K562 (cell line): Measurements from ENCODE around the gene PTGER3. TPM values are rescaled to one million over a fixed set of nuclear protein-coding genes. Genes with fewer than 3 reads are reported as not detected.

Source experiments
- ATAC-seq: fragments of 200-7000 bp; cut with Tn5 transposase; 3 replicates; pipeline ENCODE4 v1.9.1; 2020; ENCODE audit warnings: moderate library complexity
- BruUV-seq: library from RNA; stranded (reverse); fragments of 400-500 nt; replicated peaks from 2 replicates; lab custom pipeline; 2021; lab: Mats Ljungman, UMichigan
- CTCF ChIA-PET: fragments of 300-600 bp; formaldehyde crosslinking; extraction: SDS; loops from one replicate; lab custom pipeline; 2021; ENCODE audit warnings: low intra/inter-chr PET ratio; lab: Yijun Ruan, JAX
- POLR2A ChIA-PET: fragments of 300-600, 350-650 bp; sonication (Branson Sonifier 250); formaldehyde crosslinking; extraction: SDS; loops from one replicate; lab custom pipeline; 2021; ENCODE audit warnings: antibody characterized with exemption, inconsistent platforms; lab: Yijun Ruan, JAX
- DNase-seq, 4 experiments: peaks; one replicate each; pipeline versions ENCODE4 v3.0.0 to v3.0.0-alpha.2; 2011 to 2018; ENCODE audit warnings: low spot score in 3 of 4, mixed read lengths in 3 of 4; ENCODE audit errors: extremely low read depth in 1 of 4
- FAIRE-seq: peaks from 2 replicates; lab custom pipeline; 2011; peaks lifted over from hg19 to GRCh38; lab: Jason Lieb, UNC
- H2AFZ ChIP-seq: 2 replicates; pipeline ENCODE4 v1.6.0; 2011; ENCODE audit warnings: low read depth, low read length, control low read depth, inconsistent platforms
- H3K27ac ChIP-seq: fragments of 200-600 bp; 3 replicates; pipeline ENCODE4 v1.8.0; 2011; ENCODE audit warnings: low read depth, mild to moderate bottlenecking, control low read depth, inconsistent platforms, low read length, moderate library complexity, mixed read lengths; ENCODE audit errors: extremely low read depth
- H3K27me3 ChIP-seq, 2 experiments: fragments of 300-600 bp in 1 of 2; 2 replicates in 1 of 2; 3 replicates in 1 of 2; pipeline versions ENCODE4 v1.6.0 to v1.8.0; 2011; ENCODE audit warnings: inconsistent platforms in 2 of 2, low read length in 2 of 2, mild to moderate bottlenecking in 1 of 2, mixed read lengths in 1 of 2, moderate library complexity in 1 of 2; ENCODE audit not compliant: control insufficient read depth in 2 of 2, insufficient read depth in 2 of 2
- H3K36me3 ChIP-seq: fragments of 300-600 bp; 3 replicates; pipeline ENCODE4 v1.8.0; 2011; ENCODE audit warnings: mild to moderate bottlenecking, low read length, inconsistent platforms; ENCODE audit not compliant: control insufficient read depth, insufficient read depth
- H3K4me1 ChIP-seq, 2 experiments: fragments of 200-600 bp in 1 of 2; replicated peaks in 1 of 2; 2 replicates in 1 of 2; 3 replicates in 1 of 2; pipeline versions ENCODE4 v1.5.1 to v1.8.0; 2011; ENCODE audit warnings: inconsistent platforms in 2 of 2, low read length in 2 of 2, mild to moderate bottlenecking in 1 of 2, mixed read lengths in 1 of 2, moderate library complexity in 1 of 2; ENCODE audit not compliant: control insufficient read depth in 2 of 2, insufficient read depth in 2 of 2
- H3K4me2 ChIP-seq: 2 replicates; pipeline ENCODE4 v1.6.1; 2011; ENCODE audit warnings: low read length, control low read depth, inconsistent platforms, mixed read lengths; ENCODE audit not compliant: insufficient read depth
- H3K4me3 ChIP-seq: fragments of 200-600 bp; sonication (generic), shearing (Covaris generic); 2 replicates; pipeline ENCODE4 v1.5.1; 2016; ENCODE audit warnings: control low read depth, inconsistent platforms
- H3K79me2 ChIP-seq: fragments of 200-600 bp; 3 replicates; pipeline ENCODE4 v1.8.0; 2011; ENCODE audit warnings: low read length, inconsistent platforms; ENCODE audit not compliant: control insufficient read depth, insufficient read depth
- H3K9ac ChIP-seq, 2 experiments: 2 replicates each; pipeline versions ENCODE4 v1.6.0 to v1.6.1; 2011; ENCODE audit warnings: low read depth in 2 of 2, low read length in 2 of 2, control low read depth in 1 of 2, inconsistent platforms in 1 of 2, mild to moderate bottlenecking in 1 of 2, mixed read lengths in 1 of 2; ENCODE audit not compliant: insufficient read depth in 1 of 2
- H3K9me1 ChIP-seq: one replicate; pipeline ENCODE4 v1.6.0; 2011; ENCODE audit warnings: inconsistent platforms, mild to moderate bottlenecking, low read length, moderate library complexity; ENCODE audit not compliant: control insufficient read depth, insufficient read depth
- H3K9me3 ChIP-seq: replicated peaks from 2 replicates; pipeline ENCODE4 v1.5.1; 2011; ENCODE audit warnings: low read depth, low read length, inconsistent platforms; ENCODE audit not compliant: control insufficient read depth, insufficient read depth
- H4K20me1 ChIP-seq: replicated peaks from 2 replicates; pipeline ENCODE4 v1.6.1; 2011; ENCODE audit warnings: low read length, inconsistent platforms, mixed read lengths; ENCODE audit not compliant: control insufficient read depth, insufficient read depth
- ETS1 ChIP-seq: conservative IDR thresholded peaks from 2 replicates; pipeline ENCODE4 v1.6.1; 2011; ENCODE audit warnings: low read depth, mild to moderate bottlenecking, low read length; ENCODE audit not compliant: control insufficient read depth
- ETV6 ChIP-seq, 3 experiments: fragments of 150-350 bp in 1 of 3; sonication (generic) in 1 of 3; formaldehyde crosslinking in 1 of 3; IDR thresholded peaks; 2 replicates each; pipeline versions ENCODE4 v1.6.1 to v1.8.0; 2014 to 2022; ENCODE audit warnings: borderline replicate concordance in 2 of 3, low read depth in 2 of 3, antibody characterized with exemption in 1 of 3, low read length in 1 of 3, mild to moderate bottlenecking in 1 of 3, missing genetic modification reagents in 1 of 3
- GTF3C2 ChIP-seq: IDR thresholded peaks from 3 replicates; pipeline ENCODE4 v1.6.1; 2011; ENCODE audit warnings: borderline replicate concordance, mild to moderate bottlenecking, moderate library complexity; ENCODE audit not compliant: insufficient read length; ENCODE audit errors: extremely low read depth
- HIVEP1 ChIP-seq: fragments of 250-450 bp; sonication (Bioruptor Pico); IDR thresholded peaks from 2 replicates; pipeline ENCODE4 v1.4.0; 2020; ENCODE audit warnings: mild to moderate bottlenecking
- JUN ChIP-seq, 2 experiments: sonication (generic) in 1 of 2; formaldehyde crosslinking in 1 of 2; IDR thresholded peaks; 2 replicates each; pipeline versions ENCODE4 v1.6.1 to v1.8.0; 2012 to 2022; ENCODE audit warnings: borderline replicate concordance in 2 of 2, mild to moderate bottlenecking in 2 of 2, improper control_type of control experiment in 1 of 2, low read depth in 1 of 2, low read length in 1 of 2, missing genetic modification reagents in 1 of 2
- NCOR1 ChIP-seq: fragments of 450-650 bp; IDR thresholded peaks from 2 replicates; pipeline ENCODE4 v1.6.1; 2016; ENCODE audit warnings: mild to moderate bottlenecking, moderate library complexity
- NFIC ChIP-seq: fragments of 450-650 bp; IDR thresholded peaks from 2 replicates; pipeline ENCODE4 v1.6.1; 2017; ENCODE audit warnings: mild to moderate bottlenecking, inconsistent platforms
- NFYB ChIP-seq: IDR thresholded peaks from 2 replicates; pipeline ENCODE4 v1.6.1; 2011; ENCODE audit warnings: mild to moderate bottlenecking, moderate library complexity; ENCODE audit not compliant: insufficient read length; ENCODE audit errors: extremely low read depth
- SFPQ ChIP-seq: fragments of 200-400 bp; formaldehyde crosslinking; IDR thresholded peaks from 2 replicates; pipeline ENCODE4 v1.6.1; 2017; ENCODE audit warnings: mild to moderate bottlenecking, low read depth, low read length, moderate library complexity
- SLC30A9 ChIP-seq: fragments of 250-450 bp; sonication (Bioruptor Pico); IDR thresholded peaks from 2 replicates; pipeline ENCODE4 v1.8.0; 2022; ENCODE audit warnings: mild to moderate bottlenecking, moderate library complexity
- STAT5B ChIP-seq: fragments of 250-450 bp; sonication (Bioruptor Pico); IDR thresholded peaks from 2 replicates; pipeline ENCODE4 v1.8.0; 2021; ENCODE audit warnings: mild to moderate bottlenecking, inconsistent platforms
- SUPT5H ChIP-seq: fragments of 450-650 bp; IDR thresholded peaks from 2 replicates; pipeline ENCODE4 v1.6.1; 2016
- ZC3H4 ChIP-seq: sonication (generic); formaldehyde crosslinking; IDR thresholded peaks from 2 replicates; pipeline ENCODE4 v1.9.0; 2021; ENCODE audit warnings: missing genetic modification reagents, borderline replicate concordance
- ZNF766 ChIP-seq: fragments of 200-800 bp; sonication (Bioruptor generic); conservative IDR thresholded peaks from 2 replicates; pipeline ENCODE4 v1.6.1; 2016; ENCODE audit warnings: missing genetic modification characterization, missing compliant biosample characterization
- ZNF778 ChIP-seq: fragments of 450-650 bp; formaldehyde crosslinking; IDR thresholded peaks from 2 replicates; pipeline ENCODE4 v1.4.0; 2020; ENCODE audit warnings: mild to moderate bottlenecking, moderate library complexity
- WGBS: fragments of 100-300 bp; shearing (Covaris generic); methylation state at CpG from one replicate; pipeline ENCODE4 v1.1.6; 2016; ENCODE audit warnings: low coverage, mixed read lengths; ENCODE audit not compliant: insufficient coverage; ENCODE audit errors: missing lambda C conversion rate; 5-methylcytosine and 5-hydroxymethylcytosine counted together
- in situ Hi-C: fragments of 300-500 bp; cut with MboI; formaldehyde crosslinking; loops from 4 replicates; pipeline ENCODE4 v1.15.0; 2018; ENCODE audit warnings: inconsistent platforms, mixed read lengths
- intact Hi-C: fragments of 100-400 bp; cut with micrococcal nuclease; formaldehyde crosslinking; loops from 2 replicates; pipeline ENCODE4 v1.14.2; 2022
- polyA plus RNA-seq, 8 experiments: library from polyadenylated mRNA; depleted of rRNA in 4 of 8; stranded (reverse) in 5 of 8; unstranded in 3 of 8; fragments of >200 nt; fragmentation: Nextera tagmentation in 2 of 8; fragmentation: Illumina TruSeq in 1 of 8; extraction: Ambion mirVana in 2 of 8; extraction: Trizol in 1 of 8; gene quantifications; 2 replicates each; pipeline versions ENCODE4 v1.2.1 to v1.2.3, GENCODE V29; 2011 to 2014; ENCODE audit warnings: inconsistent platforms in 1 of 8, missing spikeins in 1 of 8
- total RNA-seq, 7 experiments: library from RNA; depleted of rRNA in 6 of 7; stranded (reverse); fragments of >200 nt in 6 of 7; fragmentation: Illumina TruSeq in 2 of 7; extraction: Trizol in 2 of 7; gene quantifications; 2 replicates each; pipeline versions ENCODE4 v1.2.1 to v1.2.3, GENCODE V29; 2011 to 2021; ENCODE audit warnings: low replicate concordance in 1 of 7

The PTGER3 gene
- total and polyA plus RNA-seq, 9 of the 15 experiments (the other 6 are each of a cell fraction or from before 2014, with no cell fraction given) = 3.8 to 28.5 (median 14.2) TPM

GRCh38 chr1:71019233-71019969 is 28.2 kb downstream of the PTGER3 start:
- CTCF ChIA-PET = no interaction called here
- Histone ChIP-seq H2AFZ (no peak overlapping the region), H3K79me2 (peaks cover 78% of the 10 kb centered on the region), H3K9me3 (no peaks in the 10 kb centered on the region), H3K9me1 (no peaks in the 10 kb centered on the region), H4K20me1 (no peaks in the 10 kb centered on the region), H3K4me3 (no peak overlapping the region), H3K9ac (no peak overlapping the region), H3K27me3 (no peaks in the 10 kb centered on the region), H3K36me3 (peaks cover 4% of the 10 kb centered on the region; the same call in 2 of the 3 replicates), H3K4me2 (no peak overlapping the region), H3K4me1 (peaks cover 0 to 7% of the 10 kb centered on the region in 2 experiments; a peak in 2 of 5 replicates), H3K27ac (no peak overlapping the region)
- peak in 1 of 4 experiments; percentile 39 for DNase-seq
- peak; percentile 23 for FAIRE-seq
- intact Hi-C loops = no loop called here
- BruUV-seq = no TSS peak
- in situ Hi-C loops = no loop called here
- peak; percentile 47; the same call in 2 of the 3 replicates for ATAC-seq
- POLR2A ChIA-PET = no interaction called here
- 50% methylated on average over 7 of the region's 7 CpGs for WGBS
- TF ChIP-seq NCOR1 (no peak), SLC30A9 (CRISPR knock-in tag) (no peak), ZC3H4 (no peak), NFIC (no peak), NFYB (no peak), ZNF766 (CRISPR knock-in tag) (no peak), HIVEP1 (CRISPR knock-in tag) (no peak), JUN (IDR thresholded peaks at IDR 0.05; ENCODE audit: borderline replicate concordance, low read depth, low read length) (no peak), JUN (CRISPR knock-in tag; IDR thresholded peaks at IDR 0.05; ENCODE audit: borderline replicate concordance) (no peak), ZNF778 (CRISPR knock-in tag) (no peak), ETV6 (IDR thresholded peaks at IDR 0.05; ENCODE audit: borderline replicate concordance in 1 of 2, low read depth in 2 of 2, low read length in 1 of 2) (no peak), ETV6 (CRISPR knock-in tag; IDR thresholded peaks at IDR 0.05; ENCODE audit: borderline replicate concordance) (no peak), ETS1 (no peak), STAT5B (no peak), GTF3C2 (no peak), SFPQ (no peak), SUPT5H (no peak)
